Caco-2 (cell line): Measurements from ENCODE around the gene ACAA2. TPM values are rescaled to one million over a fixed set of nuclear protein-coding genes. Genes with fewer than 3 reads are reported as not detected.

Experiments used
- BruUV-seq: library from RNA; stranded (reverse); fragments of 400-500 nt; replicated peaks from 2 replicates; lab custom pipeline; 2021; lab: Mats Ljungman, UMichigan
- CTCF ChIA-PET: fragments of 300-600 bp; sonication (Branson Sonifier 250); formaldehyde crosslinking; loops from one replicate; lab custom pipeline; 2022; ENCODE audit warnings: antibody characterized with exemption; lab: Charles Lee
- POLR2A ChIA-PET: fragments of 300-600 bp; sonication (Branson Sonifier 250); formaldehyde crosslinking; loops from one replicate; lab custom pipeline; 2022; ENCODE audit warnings: antibody characterized with exemption; lab: Charles Lee
- DNase-seq, 2 experiments: peaks; one replicate each; pipeline versions ENCODE4 v3.0.0 to v3.0.0-alpha.2; 2020 to 2022
- H3K27me3 ChIP-seq: replicated peaks from 2 replicates; pipeline ENCODE4 v1.6.0; 2011; ENCODE audit warnings: low read length; ENCODE audit not compliant: control insufficient read depth, insufficient read depth
- H3K36me3 ChIP-seq: 2 replicates; pipeline ENCODE4 v1.5.1; 2011; ENCODE audit warnings: low read length; ENCODE audit not compliant: control insufficient read depth, insufficient read depth
- H3K4me1 ChIP-seq: fragments of 250-450 bp; sonication (Bioruptor Pico); 2 replicates; pipeline ENCODE4 v1.5.1; 2020; ENCODE audit warnings: mild to moderate bottlenecking
- H3K4me3 ChIP-seq: 2 replicates; pipeline ENCODE4 v1.5.1; 2011; ENCODE audit warnings: low read depth, mild to moderate bottlenecking, control low read depth, low read length
- H3K9me3 ChIP-seq: fragments of 250-450 bp; sonication (Bioruptor Pico); 2 replicates; pipeline ENCODE4 v1.5.1; 2020; ENCODE audit warnings: mild to moderate bottlenecking, moderate library complexity
- H3K27ac Mint-ChIP-seq: one replicate; pipeline ENCODE4 v1.8.0; 2022; ENCODE audit warnings: mixed read lengths; ENCODE audit not compliant: unreplicated experiment
- H3K27me3 Mint-ChIP-seq: one replicate; pipeline ENCODE4 v1.8.0; 2022; ENCODE audit warnings: mixed read lengths; ENCODE audit not compliant: insufficient read depth, unreplicated experiment
- H3K36me3 Mint-ChIP-seq: one replicate; pipeline ENCODE4 v1.8.0; 2022; ENCODE audit warnings: mild to moderate bottlenecking, mixed read lengths; ENCODE audit not compliant: insufficient read depth, unreplicated experiment
- H3K4me1 Mint-ChIP-seq: one replicate; pipeline ENCODE4 v1.8.0; 2022; ENCODE audit warnings: low read depth, mixed read lengths; ENCODE audit not compliant: unreplicated experiment
- H3K4me3 Mint-ChIP-seq: one replicate; pipeline ENCODE4 v1.8.0; 2022; ENCODE audit warnings: mild to moderate bottlenecking, moderate library complexity, mixed read lengths; ENCODE audit not compliant: unreplicated experiment
- H3K9me3 Mint-ChIP-seq: one replicate; pipeline ENCODE4 v1.8.0; 2022; ENCODE audit warnings: mixed read lengths; ENCODE audit not compliant: unreplicated experiment
- intact Hi-C: fragments of 100-400 bp; cut with micrococcal nuclease; formaldehyde crosslinking; loops from one replicate; pipeline ENCODE4 v1.10.0; 2022; ENCODE audit not compliant: unreplicated experiment
- total RNA-seq: library from RNA; stranded (reverse); gene quantifications from 2 replicates; pipeline ENCODE4 v1.2.3, GENCODE V29; 2022
- TF ChIP-seq, protein P1 (sequence below), 2 experiments: fragments of 200-600 bp in 1 of 2; IDR thresholded peaks; 1 replicate in 1 of 2; 2 replicates in 1 of 2; pipeline versions ENCODE4 v1.5.1 to v1.8.0; 2011 to 2022; ENCODE audit warnings: antibody characterized with exemption in 1 of 2, control low read depth in 1 of 2, inconsistent platforms in 1 of 2, low read depth in 1 of 2, low read length in 1 of 2, mild to moderate bottlenecking in 1 of 2, moderate library complexity in 1 of 2; ENCODE audit not compliant: insufficient read depth in 1 of 2, severe bottlenecking in 1 of 2, unreplicated experiment in 1 of 2

Gene ACAA2
- total RNA-seq, 1 experiment from 2014 or later: 207 TPM

DNA sequence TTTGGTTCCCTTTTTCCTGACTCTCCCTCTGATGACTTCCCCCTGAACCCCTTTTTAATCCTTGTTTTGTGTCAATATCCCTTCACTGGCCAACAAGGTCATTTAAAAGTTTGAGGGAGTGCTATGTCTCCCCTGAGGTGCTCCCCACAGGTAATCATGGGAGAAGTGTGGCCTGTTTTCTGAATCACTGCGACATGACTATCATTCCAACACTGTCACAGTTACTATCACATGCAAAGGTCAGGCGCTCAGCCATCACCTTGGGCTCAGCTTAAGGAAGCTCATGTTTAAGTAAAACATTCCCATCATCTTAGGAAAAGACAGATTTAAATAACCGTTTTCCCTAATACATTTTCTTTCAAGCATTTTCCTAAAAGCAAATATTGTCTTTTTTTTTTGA, 20.9 kb upstream of the ACAA2 start:
- POLR2A ChIA-PET: interaction anchor here (0.7 kb wide), 1 partner anchor 574 kb away, joined by 3 read pairs; no protein-coding TSS in a partner anchor
- H3K9me3 ChIP-seq: no peaks in the 10 kb centered on the region
- no peaks in the 10 kb centered on the region for H3K27me3 Mint-ChIP-seq
- TF ChIP-seq, protein P1, sequence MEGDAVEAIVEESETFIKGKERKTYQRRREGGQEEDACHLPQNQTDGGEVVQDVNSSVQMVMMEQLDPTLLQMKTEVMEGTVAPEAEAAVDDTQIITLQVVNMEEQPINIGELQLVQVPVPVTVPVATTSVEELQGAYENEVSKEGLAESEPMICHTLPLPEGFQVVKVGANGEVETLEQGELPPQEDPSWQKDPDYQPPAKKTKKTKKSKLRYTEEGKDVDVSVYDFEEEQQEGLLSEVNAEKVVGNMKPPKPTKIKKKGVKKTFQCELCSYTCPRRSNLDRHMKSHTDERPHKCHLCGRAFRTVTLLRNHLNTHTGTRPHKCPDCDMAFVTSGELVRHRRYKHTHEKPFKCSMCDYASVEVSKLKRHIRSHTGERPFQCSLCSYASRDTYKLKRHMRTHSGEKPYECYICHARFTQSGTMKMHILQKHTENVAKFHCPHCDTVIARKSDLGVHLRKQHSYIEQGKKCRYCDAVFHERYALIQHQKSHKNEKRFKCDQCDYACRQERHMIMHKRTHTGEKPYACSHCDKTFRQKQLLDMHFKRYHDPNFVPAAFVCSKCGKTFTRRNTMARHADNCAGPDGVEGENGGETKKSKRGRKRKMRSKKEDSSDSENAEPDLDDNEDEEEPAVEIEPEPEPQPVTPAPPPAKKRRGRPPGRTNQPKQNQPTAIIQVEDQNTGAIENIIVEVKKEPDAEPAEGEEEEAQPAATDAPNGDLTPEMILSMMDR (IDR thresholded peaks at IDR 0.05; ENCODE audit: insufficient read depth in 1 of 2, low read depth in 1 of 2, low read length in 1 of 2, severe bottlenecking in 1 of 2, unreplicated experiment in 1 of 2): no peak
- peak overlapping the region; percentile 73 for H3K27ac Mint-ChIP-seq
- intact Hi-C loops: loop anchor here (2.0 kb wide), 1 partner anchor 23 kb away; no protein-coding TSS in a partner anchor
- DNase-seq: no peak
- no TSS peak for BruUV-seq
- no peak overlapping the region for H3K4me3 Mint-ChIP-seq
- H3K9me3 Mint-ChIP-seq: no peaks in the 10 kb centered on the region
- peaks cover 25% of the 10 kb centered on the region for H3K36me3 Mint-ChIP-seq
- H3K27me3 ChIP-seq: no peaks in the 10 kb centered on the region
- H3K4me3 ChIP-seq: no peak overlapping the region
- H3K36me3 ChIP-seq: no peaks in the 10 kb centered on the region; the same call in 1 of the 2 replicates
- H3K4me1 ChIP-seq: peaks cover 43% of the 10 kb centered on the region
- CTCF ChIA-PET: interaction anchor here (0.7 kb wide), 1 partner anchor 275 kb away, joined by 3 read pairs; no protein-coding TSS in a partner anchor
- no peaks in the 10 kb centered on the region for H3K4me1 Mint-ChIP-seq

DNA sequence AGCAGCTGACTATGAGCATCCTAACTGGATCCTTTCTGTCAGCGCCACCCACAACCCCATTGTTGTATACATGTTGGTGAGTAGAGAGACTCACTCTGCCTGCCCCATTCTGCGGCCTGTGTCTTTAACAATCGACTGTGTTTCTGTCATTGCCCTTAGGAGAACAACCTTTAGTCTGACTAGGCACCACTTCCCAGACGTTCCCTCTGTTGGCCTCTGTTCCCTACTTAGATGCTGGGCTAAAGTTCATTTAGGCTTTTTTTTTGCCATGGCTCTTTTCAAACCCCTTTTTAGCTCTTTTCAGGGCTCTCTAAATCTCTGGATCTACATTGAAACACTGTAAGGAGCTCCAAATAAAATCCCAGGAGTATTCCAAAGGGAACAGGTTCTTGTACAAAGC, 20.5 kb upstream of the ACAA2 start:
- DNase-seq: no peak
- no peak overlapping the region for H3K4me3 Mint-ChIP-seq
- H3K27ac Mint-ChIP-seq: peak overlapping the region; percentile 73
- peaks cover 43% of the 10 kb centered on the region for H3K4me1 ChIP-seq
- H3K9me3 ChIP-seq: no peaks in the 10 kb centered on the region
- H3K36me3 Mint-ChIP-seq: peaks cover 25% of the 10 kb centered on the region
- no TSS peak for BruUV-seq
- H3K4me3 ChIP-seq: no peak overlapping the region
- H3K9me3 Mint-ChIP-seq: no peaks in the 10 kb centered on the region
- POLR2A ChIA-PET: interaction anchor here (0.7 kb wide), 1 partner anchor 574 kb away, joined by 3 read pairs; no protein-coding TSS in a partner anchor
- no peaks in the 10 kb centered on the region; the same call in 1 of the 2 replicates for H3K36me3 ChIP-seq
- no peaks in the 10 kb centered on the region for H3K27me3 ChIP-seq
- no peaks in the 10 kb centered on the region for H3K4me1 Mint-ChIP-seq
- TF ChIP-seq, protein P1 (IDR thresholded peaks at IDR 0.05; ENCODE audit: insufficient read depth in 1 of 2, low read depth in 1 of 2, low read length in 1 of 2, severe bottlenecking in 1 of 2, unreplicated experiment in 1 of 2): no peak
- intact Hi-C loops: loop anchor here (2.0 kb wide), 1 partner anchor 23 kb away; no protein-coding TSS in a partner anchor
- no peaks in the 10 kb centered on the region for H3K27me3 Mint-ChIP-seq
- CTCF ChIA-PET: interaction anchor here (0.7 kb wide), 1 partner anchor 275 kb away, joined by 3 read pairs; no protein-coding TSS in a partner anchor

DNA sequence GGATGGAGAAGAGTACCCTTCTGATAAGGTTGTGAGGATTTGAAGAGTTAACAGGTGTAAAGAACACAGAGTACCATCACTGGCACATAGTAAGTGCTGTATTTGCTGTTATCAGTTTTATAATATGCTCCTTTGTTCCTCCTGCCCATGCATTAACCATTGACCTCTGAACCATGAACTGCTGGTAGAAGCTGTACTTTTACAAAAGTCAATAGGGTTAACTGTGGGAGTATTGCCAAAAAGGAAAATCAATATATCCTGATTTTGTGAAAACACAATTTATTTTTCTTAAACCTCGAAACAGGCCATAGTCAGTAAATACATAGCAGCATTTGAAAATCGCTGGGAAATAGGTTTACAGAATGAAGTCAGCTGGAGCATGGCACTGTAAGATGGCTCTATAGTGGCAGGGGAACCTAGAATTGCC, 18.9 kb upstream of the ACAA2 start:
- TF ChIP-seq, protein P1 (IDR thresholded peaks at IDR 0.05; ENCODE audit: insufficient read depth in 1 of 2, low read depth in 1 of 2, low read length in 1 of 2, severe bottlenecking in 1 of 2, unreplicated experiment in 1 of 2): no peak
- Histone ChIP-seq H3K27me3 (no peaks in the 10 kb centered on the region), H3K4me1 (peaks cover 34% of the 10 kb centered on the region), H3K9me3 (no peaks in the 10 kb centered on the region), H3K36me3 (no peaks in the 10 kb centered on the region), H3K4me3 (no peak overlapping the region)
- no TSS peak for BruUV-seq
- Mint-ChIP-seq H3K9me3 (peaks cover 8% of the 10 kb centered on the region), H3K4me1 (no peaks in the 10 kb centered on the region), H3K27me3 (no peaks in the 10 kb centered on the region), H3K36me3 (peaks cover 32% of the 10 kb centered on the region), H3K4me3 (no peak overlapping the region), H3K27ac (no peak overlapping the region)
- DNase-seq: no peak
- POLR2A ChIA-PET: no interaction called here
- intact Hi-C loops: no loop called here
- CTCF ChIA-PET: no interaction called here
